Liver (tissue), 9 donors: Measurements from ENCODE around the gene WNT4. TPM values are rescaled to one million over a fixed set of nuclear protein-coding genes. Genes with fewer than 3 reads are reported as not detected.

Source experiments
- DNase-seq: peaks from one replicate; pipeline ENCODE4 v3.0.0-alpha.2; 2017; ENCODE audit warnings: low spot score
- H3K27ac ChIP-seq, 2 donors: one replicate each; pipeline ENCODE4 v1.7.0; 2013; ENCODE audit warnings: inconsistent platforms in 2 of 2, low read length in 2 of 2, control low read depth in 1 of 2, low read depth in 1 of 2, mild to moderate bottlenecking in 1 of 2
- H3K27me3 ChIP-seq, 4 donors: one replicate each; pipeline versions ENCODE4 v1.6.1 to v1.7.0; 2013; ENCODE audit warnings: low read length in 3 of 4, inconsistent platforms in 1 of 4, mild to moderate bottlenecking in 1 of 4, moderate library complexity in 1 of 4; ENCODE audit not compliant: control insufficient read depth in 4 of 4, insufficient read depth in 4 of 4
- H3K36me3 ChIP-seq, 4 donors: one replicate each; pipeline versions ENCODE4 v1.6.1 to v1.7.0; 2013; ENCODE audit warnings: low read length in 3 of 4, mild to moderate bottlenecking in 3 of 4, low read depth in 1 of 4, moderate library complexity in 1 of 4; ENCODE audit not compliant: control insufficient read depth in 4 of 4, insufficient read depth in 3 of 4
- H3K4me1 ChIP-seq, 4 donors: one replicate each; pipeline versions ENCODE4 v1.6.1 to v1.7.0; 2013; ENCODE audit warnings: low read length in 3 of 4, mild to moderate bottlenecking in 3 of 4, moderate library complexity in 1 of 4; ENCODE audit not compliant: control insufficient read depth in 4 of 4, insufficient read depth in 4 of 4
- H3K4me3 ChIP-seq, 3 donors: one replicate each; pipeline versions ENCODE4 v1.6.1 to v1.7.0; 2013; ENCODE audit warnings: low read length in 3 of 3, control low read depth in 1 of 3, low read depth in 1 of 3, mild to moderate bottlenecking in 1 of 3
- H3K9ac ChIP-seq, 2 donors: one replicate each; pipeline ENCODE4 v1.7.0; 2013; ENCODE audit warnings: low read length in 2 of 2, mild to moderate bottlenecking in 2 of 2, moderate library complexity in 2 of 2, control low read depth in 1 of 2, low read depth in 1 of 2
- H3K9me3 ChIP-seq, 4 donors: one replicate each; pipeline versions ENCODE4 v1.6.1 to v1.7.0; 2013; ENCODE audit warnings: low read length in 3 of 4; ENCODE audit not compliant: control insufficient read depth in 4 of 4
- EGR1 ChIP-seq, 2 donors: IDR thresholded peaks; 2 replicates each; pipeline ENCODE4 v1.6.1; 2016 to 2018; ENCODE audit warnings: antibody characterized with exemption in 2 of 2, low read depth in 2 of 2
- FOXA1 ChIP-seq: IDR thresholded peaks from 2 replicates; pipeline ENCODE4 v1.6.1; 2016; ENCODE audit warnings: antibody characterized with exemption
- FOXA2 ChIP-seq: IDR thresholded peaks from 2 replicates; pipeline ENCODE4 v1.6.1; 2016; ENCODE audit warnings: antibody characterized with exemption
- GABPA ChIP-seq, 2 donors: IDR thresholded peaks in 1 of 2; conservative IDR thresholded peaks in 1 of 2; 2 replicates each; pipeline ENCODE4 v1.6.1; 2016; ENCODE audit warnings: antibody characterized with exemption in 2 of 2, mild to moderate bottlenecking in 1 of 2, moderate library complexity in 1 of 2
- HNF4A ChIP-seq, 2 donors: conservative IDR thresholded peaks; 2 replicates each; pipeline ENCODE4 v1.6.1; 2016; ENCODE audit warnings: antibody characterized with exemption in 2 of 2, mild to moderate bottlenecking in 2 of 2
- JUND ChIP-seq, 2 donors: IDR thresholded peaks; 2 replicates each; pipeline ENCODE4 v1.6.1; 2016; ENCODE audit warnings: antibody characterized with exemption in 2 of 2
- NR2F2 ChIP-seq: IDR thresholded peaks from 2 replicates; pipeline ENCODE4 v1.6.1; 2016; ENCODE audit warnings: antibody characterized with exemption
- RAD21 ChIP-seq, 2 donors: IDR thresholded peaks; 2 replicates each; pipeline ENCODE4 v1.6.1; 2016; ENCODE audit warnings: antibody characterized with exemption in 2 of 2, mild to moderate bottlenecking in 2 of 2
- WGBS: extraction: QIAGEN DNeasy Blood & Tissue Kit; methylation state at CpG from one replicate; pipeline ENCODE4 v1.1.7; 2013; 5-methylcytosine and 5-hydroxymethylcytosine counted together
- polyA plus RNA-seq, 2 donors: library from polyadenylated mRNA; stranded (reverse) in 1 of 2; unstranded in 1 of 2; fragments of 200-250 nt in 1 of 2; fragments of >200 nt in 1 of 2; fragmentation: Nextera tagmentation in 1 of 2; extraction: Ambion mirVana in 1 of 2; gene quantifications; one replicate each; pipeline versions ENCODE4 v1.2.1 to v1.2.3, GENCODE V29; 2013 to 2015
- total RNA-seq, 2 donors: library from RNA; depleted of rRNA; stranded (reverse); fragments of >200 nt; gene quantifications; one replicate each; pipeline ENCODE4 v1.2.3, GENCODE V29; 2014
- TF ChIP-seq, protein P1 (sequence below): IDR thresholded peaks from 2 replicates; pipeline ENCODE4 v1.6.1; 2016; ENCODE audit warnings: antibody characterized with exemption
- TF ChIP-seq, protein P2 (sequence below): fragments of 150-350 bp; IDR thresholded peaks from 2 replicates; pipeline ENCODE4 v1.5.1; 2017; ENCODE audit warnings: improper control_type of control experiment, low read depth, low read length; ENCODE audit not compliant: missing input control
- TF ChIP-seq, protein P3 (sequence below): IDR thresholded peaks from 2 replicates; pipeline ENCODE4 v1.6.1; 2016; ENCODE audit warnings: antibody characterized with exemption
- TF ChIP-seq, protein P4 (sequence below): IDR thresholded peaks from 2 replicates; pipeline ENCODE4 v1.6.1; 2016; ENCODE audit warnings: antibody characterized with exemption
- TF ChIP-seq, protein P5 (sequence below): IDR thresholded peaks from 2 replicates; pipeline ENCODE4 v1.6.1; 2016; ENCODE audit warnings: antibody characterized with exemption, mild to moderate bottlenecking
- donor health status: healthy.
- donor health status: healthy.
- donor health status: healthy.
- donor health status: healthy.
- donor health status: healthy.

WNT4 gene
- total and polyA plus RNA-seq, 4 donors = under 0.01 to 0.09 TPM; not detected in 2

DNA sequence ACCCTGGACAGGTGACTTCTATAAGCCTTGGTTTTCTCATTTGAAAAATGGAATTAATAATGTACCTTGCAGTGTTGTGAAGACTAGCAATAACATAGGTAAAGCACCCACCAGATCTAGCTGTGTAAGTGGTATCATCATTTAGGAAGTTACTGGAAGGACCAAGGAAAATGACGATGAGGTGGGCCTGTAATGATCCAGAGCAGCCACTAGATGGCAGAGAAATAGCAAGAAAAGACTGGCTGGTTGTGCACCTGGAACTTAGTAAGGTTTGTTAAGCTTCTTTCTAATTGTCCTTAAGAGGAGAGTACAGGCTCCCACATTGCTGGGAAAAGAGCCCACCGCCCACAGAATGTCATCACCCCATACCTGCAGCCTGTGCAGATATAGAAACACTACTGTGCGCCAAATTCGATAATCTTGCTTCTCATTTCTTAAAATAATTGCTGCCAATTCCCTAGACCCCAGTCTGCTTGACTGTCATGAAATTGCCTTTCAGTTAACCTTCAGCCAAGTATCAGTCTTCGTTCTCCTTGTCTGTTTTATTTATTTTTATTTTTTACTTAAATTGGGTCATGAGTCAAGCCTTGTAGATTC lies 37.2 kb downstream of the WNT4 start:
- H3K4me3 ChIP-seq = no peak overlapping the region
- no peaks in the 10 kb centered on the region for H3K27me3 ChIP-seq
- no peaks in the 10 kb centered on the region for H3K4me1 ChIP-seq
- no peak for DNase-seq
- no peak overlapping the region for H3K27ac ChIP-seq
- WGBS = 65% methylated on average over 5 of the region's 5 CpGs
- TF ChIP-seq GABPA (IDR thresholded peaks at IDR 0.05 in 1 of 2, conservative IDR thresholded peaks at IDR 0.05 in 1 of 2) = no peak
- no peak for TF ChIP-seq NR2F2
- TF ChIP-seq, protein P1, sequence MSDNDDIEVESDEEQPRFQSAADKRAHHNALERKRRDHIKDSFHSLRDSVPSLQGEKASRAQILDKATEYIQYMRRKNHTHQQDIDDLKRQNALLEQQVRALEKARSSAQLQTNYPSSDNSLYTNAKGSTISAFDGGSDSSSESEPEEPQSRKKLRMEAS = no peak
- peak; percentile 87 to 89 for TF ChIP-seq RAD21 (IDR thresholded peaks at IDR 0.05)
- TF ChIP-seq, protein P2, sequence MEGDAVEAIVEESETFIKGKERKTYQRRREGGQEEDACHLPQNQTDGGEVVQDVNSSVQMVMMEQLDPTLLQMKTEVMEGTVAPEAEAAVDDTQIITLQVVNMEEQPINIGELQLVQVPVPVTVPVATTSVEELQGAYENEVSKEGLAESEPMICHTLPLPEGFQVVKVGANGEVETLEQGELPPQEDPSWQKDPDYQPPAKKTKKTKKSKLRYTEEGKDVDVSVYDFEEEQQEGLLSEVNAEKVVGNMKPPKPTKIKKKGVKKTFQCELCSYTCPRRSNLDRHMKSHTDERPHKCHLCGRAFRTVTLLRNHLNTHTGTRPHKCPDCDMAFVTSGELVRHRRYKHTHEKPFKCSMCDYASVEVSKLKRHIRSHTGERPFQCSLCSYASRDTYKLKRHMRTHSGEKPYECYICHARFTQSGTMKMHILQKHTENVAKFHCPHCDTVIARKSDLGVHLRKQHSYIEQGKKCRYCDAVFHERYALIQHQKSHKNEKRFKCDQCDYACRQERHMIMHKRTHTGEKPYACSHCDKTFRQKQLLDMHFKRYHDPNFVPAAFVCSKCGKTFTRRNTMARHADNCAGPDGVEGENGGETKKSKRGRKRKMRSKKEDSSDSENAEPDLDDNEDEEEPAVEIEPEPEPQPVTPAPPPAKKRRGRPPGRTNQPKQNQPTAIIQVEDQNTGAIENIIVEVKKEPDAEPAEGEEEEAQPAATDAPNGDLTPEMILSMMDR = peak; percentile 79
- no peak for TF ChIP-seq JUND (IDR thresholded peaks at IDR 0.05)
- peaks cover 0 to 4% (median under 1%) of the 10 kb centered on the region in 4 donors for H3K36me3 ChIP-seq
- H3K9ac ChIP-seq = no peak overlapping the region
- no peaks in the 10 kb centered on the region for H3K9me3 ChIP-seq

DNA sequence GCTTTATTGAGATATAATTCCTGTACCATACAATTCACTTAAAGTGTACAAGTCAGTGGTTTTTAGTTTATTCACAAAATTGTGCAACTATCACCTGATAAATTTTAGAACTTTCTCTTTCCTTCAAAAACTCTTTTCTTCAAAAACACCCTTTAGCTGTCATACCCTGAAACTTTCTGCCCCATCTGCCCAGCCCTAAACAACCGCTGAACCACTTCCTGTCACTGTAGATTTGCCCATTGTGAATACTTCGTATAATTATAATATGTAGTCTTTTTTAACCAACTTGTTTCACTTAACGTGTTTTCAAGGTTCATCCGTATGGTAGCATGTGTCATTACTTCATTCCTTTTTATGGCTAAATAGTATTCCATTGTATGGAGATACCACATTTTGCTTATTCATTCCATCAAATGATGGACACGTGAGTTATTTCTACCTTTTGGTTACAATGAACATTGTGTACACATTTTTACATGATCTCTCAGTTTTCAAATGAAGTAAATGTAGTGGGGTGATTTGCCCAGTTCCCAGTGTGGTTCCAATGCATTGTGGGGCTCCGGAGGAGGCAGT lies 37.9 kb downstream of the WNT4 start:
- peaks cover 0 to 4% (median under 1%) of the 10 kb centered on the region in 4 donors for H3K36me3 ChIP-seq
- TF ChIP-seq FOXA2 (no peak), NR2F2 (no peak), RAD21 (IDR thresholded peaks at IDR 0.05) (no peak), FOXA1 (no peak)
- H3K9ac ChIP-seq = no peak overlapping the region
- 94% methylated on average over 6 of the region's 6 CpGs for WGBS
- no peaks in the 10 kb centered on the region for H3K27me3 ChIP-seq
- no peaks in the 10 kb centered on the region for H3K9me3 ChIP-seq
- no peak overlapping the region for H3K4me3 ChIP-seq
- no peak overlapping the region for H3K27ac ChIP-seq
- H3K4me1 ChIP-seq = no peaks in the 10 kb centered on the region
- DNase-seq = no peak

DNA sequence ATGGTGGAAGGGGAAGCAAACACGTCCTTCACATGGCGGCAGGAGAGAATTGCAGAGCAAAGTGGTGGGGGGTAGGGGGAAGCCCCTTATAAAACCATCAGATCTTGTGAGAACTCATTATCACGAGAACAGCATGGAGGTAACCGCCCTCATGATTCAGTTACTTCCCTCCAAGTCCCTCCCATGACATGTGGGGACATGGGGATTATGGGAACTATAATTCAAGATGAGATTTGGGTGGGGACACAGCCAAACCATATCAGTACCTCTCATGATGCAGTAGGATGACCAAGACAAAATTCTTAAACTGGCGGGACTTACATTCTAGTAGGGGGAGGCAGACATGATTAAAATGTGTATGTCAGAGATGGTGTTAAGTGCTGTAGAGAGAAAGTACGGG lies 38.8 kb downstream of the WNT4 start:
- no peak for DNase-seq
- Histone ChIP-seq H3K9me3 (no peaks in the 10 kb centered on the region), H3K4me3 (no peak overlapping the region), H3K9ac (no peak overlapping the region), H3K36me3 (peaks cover 0 to 5% (median 3%) of the 10 kb centered on the region in 4 donors), H3K27ac (no peak overlapping the region), H3K4me1 (no peaks in the 10 kb centered on the region), H3K27me3 (no peaks in the 10 kb centered on the region)
- 90% methylated on average over 6 of the region's 6 CpGs for WGBS
- TF ChIP-seq, protein P3, sequence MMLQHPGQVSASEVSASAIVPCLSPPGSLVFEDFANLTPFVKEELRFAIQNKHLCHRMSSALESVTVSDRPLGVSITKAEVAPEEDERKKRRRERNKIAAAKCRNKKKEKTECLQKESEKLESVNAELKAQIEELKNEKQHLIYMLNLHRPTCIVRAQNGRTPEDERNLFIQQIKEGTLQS = no peak
- no peak for TF ChIP-seq EGR1 (IDR thresholded peaks at IDR 0.05; ENCODE audit: low read depth in 2 of 2)
- TF ChIP-seq NR2F2 = no peak
- TF ChIP-seq, protein P4, sequence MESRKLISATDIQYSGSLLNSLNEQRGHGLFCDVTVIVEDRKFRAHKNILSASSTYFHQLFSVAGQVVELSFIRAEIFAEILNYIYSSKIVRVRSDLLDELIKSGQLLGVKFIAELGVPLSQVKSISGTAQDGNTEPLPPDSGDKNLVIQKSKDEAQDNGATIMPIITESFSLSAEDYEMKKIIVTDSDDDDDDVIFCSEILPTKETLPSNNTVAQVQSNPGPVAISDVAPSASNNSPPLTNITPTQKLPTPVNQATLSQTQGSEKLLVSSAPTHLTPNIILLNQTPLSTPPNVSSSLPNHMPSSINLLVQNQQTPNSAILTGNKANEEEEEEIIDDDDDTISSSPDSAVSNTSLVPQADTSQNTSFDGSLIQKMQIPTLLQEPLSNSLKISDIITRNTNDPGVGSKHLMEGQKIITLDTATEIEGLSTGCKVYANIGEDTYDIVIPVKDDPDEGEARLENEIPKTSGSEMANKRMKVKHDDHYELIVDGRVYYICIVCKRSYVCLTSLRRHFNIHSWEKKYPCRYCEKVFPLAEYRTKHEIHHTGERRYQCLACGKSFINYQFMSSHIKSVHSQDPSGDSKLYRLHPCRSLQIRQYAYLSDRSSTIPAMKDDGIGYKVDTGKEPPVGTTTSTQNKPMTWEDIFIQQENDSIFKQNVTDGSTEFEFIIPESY = no peak
- TF ChIP-seq, protein P5, sequence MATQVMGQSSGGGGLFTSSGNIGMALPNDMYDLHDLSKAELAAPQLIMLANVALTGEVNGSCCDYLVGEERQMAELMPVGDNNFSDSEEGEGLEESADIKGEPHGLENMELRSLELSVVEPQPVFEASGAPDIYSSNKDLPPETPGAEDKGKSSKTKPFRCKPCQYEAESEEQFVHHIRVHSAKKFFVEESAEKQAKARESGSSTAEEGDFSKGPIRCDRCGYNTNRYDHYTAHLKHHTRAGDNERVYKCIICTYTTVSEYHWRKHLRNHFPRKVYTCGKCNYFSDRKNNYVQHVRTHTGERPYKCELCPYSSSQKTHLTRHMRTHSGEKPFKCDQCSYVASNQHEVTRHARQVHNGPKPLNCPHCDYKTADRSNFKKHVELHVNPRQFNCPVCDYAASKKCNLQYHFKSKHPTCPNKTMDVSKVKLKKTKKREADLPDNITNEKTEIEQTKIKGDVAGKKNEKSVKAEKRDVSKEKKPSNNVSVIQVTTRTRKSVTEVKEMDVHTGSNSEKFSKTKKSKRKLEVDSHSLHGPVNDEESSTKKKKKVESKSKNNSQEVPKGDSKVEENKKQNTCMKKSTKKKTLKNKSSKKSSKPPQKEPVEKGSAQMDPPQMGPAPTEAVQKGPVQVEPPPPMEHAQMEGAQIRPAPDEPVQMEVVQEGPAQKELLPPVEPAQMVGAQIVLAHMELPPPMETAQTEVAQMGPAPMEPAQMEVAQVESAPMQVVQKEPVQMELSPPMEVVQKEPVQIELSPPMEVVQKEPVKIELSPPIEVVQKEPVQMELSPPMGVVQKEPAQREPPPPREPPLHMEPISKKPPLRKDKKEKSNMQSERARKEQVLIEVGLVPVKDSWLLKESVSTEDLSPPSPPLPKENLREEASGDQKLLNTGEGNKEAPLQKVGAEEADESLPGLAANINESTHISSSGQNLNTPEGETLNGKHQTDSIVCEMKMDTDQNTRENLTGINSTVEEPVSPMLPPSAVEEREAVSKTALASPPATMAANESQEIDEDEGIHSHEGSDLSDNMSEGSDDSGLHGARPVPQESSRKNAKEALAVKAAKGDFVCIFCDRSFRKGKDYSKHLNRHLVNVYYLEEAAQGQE = no peak
- TF ChIP-seq HNF4A (conservative IDR thresholded peaks at IDR 0.05) = no peak
- TF ChIP-seq, protein P2 = no peak
